Measurements from ENCODE around the gene FEZ2. TPM values are rescaled to one million over a fixed set of nuclear protein-coding genes. Genes with fewer than 3 reads are reported as not detected.

Gene FEZ2
- total and polyA plus RNA-seq, 3 donors from 2014 or later = 46.2 to 63.6 (median 56.6) TPM

GRCh38 chr2:36615222-36615621 is 17.3 kb upstream of the FEZ2 start:
- WGBS, 2 donors = 89 to 92% methylated on average over 6 of the region's 6 CpGs
- no peak for DNase-seq

GRCh38 chr2:36613801-36614200 is 15.8 kb upstream of the FEZ2 start:
- DNase-seq = no peak
- Histone ChIP-seq H3K27ac (no peak overlapping the region), H3K27me3 (no peaks in the 10 kb centered on the region), H3K4me1 (no peaks in the 10 kb centered on the region), H3K9me3 (no peaks in the 10 kb centered on the region), H3K4me3 (no peak overlapping the region), H3K36me3 (ENCODE audit: low read depth, missing control alignments) (no peaks in the 10 kb centered on the region)
- no peak for TF ChIP-seq POLR2A (IDR thresholded peaks at IDR 0.05)
- TF ChIP-seq, protein P1, sequence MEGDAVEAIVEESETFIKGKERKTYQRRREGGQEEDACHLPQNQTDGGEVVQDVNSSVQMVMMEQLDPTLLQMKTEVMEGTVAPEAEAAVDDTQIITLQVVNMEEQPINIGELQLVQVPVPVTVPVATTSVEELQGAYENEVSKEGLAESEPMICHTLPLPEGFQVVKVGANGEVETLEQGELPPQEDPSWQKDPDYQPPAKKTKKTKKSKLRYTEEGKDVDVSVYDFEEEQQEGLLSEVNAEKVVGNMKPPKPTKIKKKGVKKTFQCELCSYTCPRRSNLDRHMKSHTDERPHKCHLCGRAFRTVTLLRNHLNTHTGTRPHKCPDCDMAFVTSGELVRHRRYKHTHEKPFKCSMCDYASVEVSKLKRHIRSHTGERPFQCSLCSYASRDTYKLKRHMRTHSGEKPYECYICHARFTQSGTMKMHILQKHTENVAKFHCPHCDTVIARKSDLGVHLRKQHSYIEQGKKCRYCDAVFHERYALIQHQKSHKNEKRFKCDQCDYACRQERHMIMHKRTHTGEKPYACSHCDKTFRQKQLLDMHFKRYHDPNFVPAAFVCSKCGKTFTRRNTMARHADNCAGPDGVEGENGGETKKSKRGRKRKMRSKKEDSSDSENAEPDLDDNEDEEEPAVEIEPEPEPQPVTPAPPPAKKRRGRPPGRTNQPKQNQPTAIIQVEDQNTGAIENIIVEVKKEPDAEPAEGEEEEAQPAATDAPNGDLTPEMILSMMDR (IDR thresholded peaks at IDR 0.05) = no peak
- intact Hi-C loops (cut with DNase I; ENCODE audit: low total_unique reads) = no loop called here
- WGBS, 2 donors = 75 to 94% methylated on average over 1 of the region's 1 CpG

More at GRCh38 chr2:36615222-36615621, 17.3 kb upstream of the FEZ2 start:
- H3K9me3 ChIP-seq = no peaks in the 10 kb centered on the region
- intact Hi-C loops (cut with DNase I; ENCODE audit: low total_unique reads) = no loop called here
- no peak overlapping the region for H3K27ac ChIP-seq
- no peak overlapping the region for H3K4me3 ChIP-seq
- no peaks in the 10 kb centered on the region for H3K36me3 ChIP-seq (ENCODE audit: low read depth, missing control alignments)
- H3K4me1 ChIP-seq = no peaks in the 10 kb centered on the region
- no peaks in the 10 kb centered on the region for H3K27me3 ChIP-seq
- no peak for TF ChIP-seq POLR2A (IDR thresholded peaks at IDR 0.05)

DNA sequence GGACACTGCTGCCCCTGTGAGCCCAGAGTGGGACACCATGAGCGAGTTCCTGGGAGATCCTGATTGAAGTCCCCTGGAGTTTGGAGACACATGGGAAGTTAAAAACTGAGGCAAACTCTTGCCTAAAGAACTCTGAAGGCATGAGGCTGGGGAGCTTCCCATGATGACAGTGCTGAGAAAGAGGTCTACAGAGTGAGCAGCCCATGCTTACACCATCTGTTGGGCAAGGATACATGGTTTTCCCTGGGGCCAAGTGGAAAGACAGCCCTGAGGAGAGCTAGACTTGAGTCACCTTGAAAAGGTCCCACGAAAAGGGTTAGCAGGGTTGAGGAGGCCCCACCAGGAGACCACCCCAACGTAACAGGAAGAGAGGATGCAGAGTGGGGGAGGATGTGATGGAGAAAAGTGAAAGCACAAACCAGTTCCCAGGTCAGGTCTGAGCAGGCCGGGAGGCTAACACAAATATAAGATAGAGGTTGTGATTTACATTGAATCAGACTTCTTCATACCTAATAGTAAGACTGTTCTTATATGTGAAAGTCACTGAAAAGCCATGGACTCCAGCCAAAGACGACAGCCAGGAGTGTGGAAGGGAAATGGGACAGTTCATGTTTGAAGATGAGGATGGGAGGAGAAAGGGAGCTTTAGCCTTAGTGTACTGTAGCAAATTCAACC is 13.5 kb upstream of the FEZ2 start:
- DNase-seq = no peak
- intact Hi-C loops (cut with DNase I; ENCODE audit: low total_unique reads) = no loop called here
- H3K27ac ChIP-seq = no peak overlapping the region
- H3K9me3 ChIP-seq = no peaks in the 10 kb centered on the region
- no peak overlapping the region for H3K4me3 ChIP-seq
- H3K27me3 ChIP-seq = no peaks in the 10 kb centered on the region
- no peaks in the 10 kb centered on the region for H3K36me3 ChIP-seq (ENCODE audit: low read depth, missing control alignments)
- no peaks in the 10 kb centered on the region for H3K4me1 ChIP-seq
- WGBS, 2 donors = 77 to 83% methylated on average over 5 of the region's 5 CpGs
- no peak for TF ChIP-seq POLR2A (IDR thresholded peaks at IDR 0.05)
- TF ChIP-seq, protein P1 (IDR thresholded peaks at IDR 0.05) = no peak

- Histone ChIP-seq H3K27me3 (no peaks in the 10 kb centered on the region), H3K9me3 (no peaks in the 10 kb centered on the region), H3K4me3 (no peak overlapping the region), H3K27ac (no peak overlapping the region), H3K4me1 (no peaks in the 10 kb centered on the region), H3K36me3 (ENCODE audit: low read depth, missing control alignments) (no peaks in the 10 kb centered on the region)
- intact Hi-C loops (cut with DNase I; ENCODE audit: low total_unique reads) = no loop called here
- TF ChIP-seq, protein P1 (IDR thresholded peaks at IDR 0.05) = no peak
- TF ChIP-seq POLR2A (IDR thresholded peaks at IDR 0.05) = no peak
- 42 to 71% methylated on average over 1 of the region's 1 CpG for WGBS, 2 donors
- no peak for DNase-seq
Measured at GRCh38 chr2:36609507-36609906, 11.5 kb upstream of the FEZ2 start.

- H3K4me1 ChIP-seq = no peaks in the 10 kb centered on the region
- TF ChIP-seq, protein P1 (IDR thresholded peaks at IDR 0.05) = no peak
- no peak for TF ChIP-seq POLR2A (IDR thresholded peaks at IDR 0.05)
- DNase-seq = no peak
- H3K27ac ChIP-seq = no peak overlapping the region
- no peaks in the 10 kb centered on the region for H3K36me3 ChIP-seq (ENCODE audit: low read depth, missing control alignments)
- 88 to 93% methylated on average over 3 of the region's 3 CpGs for WGBS, 2 donors
- intact Hi-C loops (cut with DNase I; ENCODE audit: low total_unique reads) = no loop called here
- H3K27me3 ChIP-seq = no peaks in the 10 kb centered on the region
- no peaks in the 10 kb centered on the region for H3K9me3 ChIP-seq
- H3K4me3 ChIP-seq = no peak overlapping the region
Measured at GRCh38 chr2:36607947-36608346, 10.0 kb upstream of the FEZ2 start.

All from testis (tissue), 3 donors.